ENCODE measurements around the gene FIBCD1.

The FIBCD1 gene

DNA sequence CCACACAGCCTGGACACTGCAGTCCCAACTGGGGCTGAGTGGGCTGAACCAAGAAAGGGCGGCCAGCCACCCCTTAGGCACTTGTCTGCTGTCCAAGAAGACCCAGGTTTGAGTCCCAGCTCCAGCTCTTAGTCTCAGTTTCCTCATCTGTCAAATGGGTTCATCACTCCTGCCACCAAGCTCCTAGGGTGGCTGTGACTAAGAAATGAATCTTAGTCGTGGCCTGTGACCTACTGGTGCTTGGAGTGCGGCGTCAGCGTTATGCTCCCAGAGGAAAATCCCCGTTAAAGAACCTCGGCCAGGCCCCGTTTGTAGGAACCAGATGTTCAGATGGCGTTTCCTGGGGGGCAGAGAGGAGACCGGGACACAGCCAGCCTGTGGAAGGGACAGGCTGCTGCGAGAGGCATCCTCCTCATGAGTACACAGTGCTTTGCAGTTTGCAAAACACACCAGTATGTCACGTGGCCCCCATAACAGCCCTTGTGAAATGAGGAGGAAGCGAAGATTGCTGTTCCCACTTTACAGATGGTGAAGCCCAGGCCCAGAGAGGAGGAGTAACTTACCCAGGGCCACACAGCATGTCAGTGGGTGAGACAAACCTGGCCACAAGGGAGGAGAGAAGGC, 3.3 kb downstream of the FIBCD1 start:
- no peak for DNase-seq

GRCh38 chr9:130934702-130935647, 4.1 kb downstream of the FIBCD1 start:
- no peak for DNase-seq

DNA sequence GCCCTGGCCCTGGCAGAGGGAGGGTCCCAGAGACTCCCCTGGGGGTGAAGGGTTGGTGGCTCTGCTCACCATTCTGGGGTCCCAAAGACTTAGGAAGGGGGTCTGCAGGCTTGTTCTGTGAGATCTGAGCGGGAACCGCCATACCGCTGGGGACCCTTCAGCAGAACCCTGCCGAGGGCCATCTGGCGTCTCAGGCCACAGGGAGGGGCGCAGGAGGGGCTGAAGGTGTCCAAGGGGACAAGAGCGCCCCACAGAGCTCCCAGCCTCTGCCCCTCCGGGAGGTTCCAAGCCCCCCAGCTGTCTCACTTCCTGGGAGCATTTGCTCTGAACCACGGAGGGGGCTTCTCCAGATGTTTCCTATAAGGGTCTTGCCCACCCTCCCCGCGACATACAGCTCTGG, 4.8 kb downstream of the FIBCD1 start:
- DNase-seq, result no peak

GRCh38 chr9:130933114-130934046, 5.7 kb downstream of the FIBCD1 start:
- no peak for DNase-seq

DNA sequence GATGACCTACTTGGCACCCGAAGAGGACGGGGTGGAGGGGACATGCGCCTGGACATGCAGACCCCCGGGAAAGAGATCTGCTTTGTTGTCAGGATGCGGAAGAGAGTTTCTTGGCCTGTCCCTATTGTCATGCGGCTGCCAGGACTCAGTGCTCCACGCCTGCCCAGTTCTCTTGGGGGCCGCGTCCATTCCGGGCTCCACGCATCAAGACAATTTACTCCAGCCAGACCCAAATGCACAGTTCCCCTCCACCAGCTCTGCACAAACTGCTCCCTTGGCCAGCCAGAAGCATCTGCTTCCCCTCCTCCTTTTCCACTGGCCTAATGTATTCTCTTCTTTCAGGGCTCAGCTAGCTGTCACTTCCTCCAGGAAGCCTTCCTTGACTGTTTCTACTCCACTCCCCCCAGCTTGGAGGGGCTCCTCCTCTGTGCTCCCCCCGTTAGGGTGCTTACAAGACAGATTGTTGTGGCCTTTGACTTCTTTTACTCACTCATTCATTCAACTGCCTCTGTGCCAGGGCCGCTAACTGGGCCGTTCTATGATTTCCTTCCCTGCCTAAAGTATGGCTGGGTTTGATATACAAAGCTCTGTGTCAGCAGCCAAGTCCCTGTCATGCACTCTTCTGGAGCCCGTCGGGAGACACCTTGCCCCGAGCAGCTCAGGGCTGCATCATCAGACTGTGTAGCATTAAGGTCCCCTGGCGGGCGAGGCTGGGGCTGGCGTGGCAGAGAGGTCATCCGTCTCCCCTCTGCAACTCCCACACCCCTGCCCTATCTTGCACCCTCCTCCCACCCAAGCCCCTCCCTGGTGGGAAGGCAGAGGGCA, 6.6 kb downstream of the FIBCD1 start:
- DNase-seq, result no peak

GRCh38 chr9:130931508-130932254, 7.4 kb downstream of the FIBCD1 start:
- no peak for DNase-seq

- no peak for DNase-seq
Measured at GRCh38 chr9:130930804-130931349, 8.2 kb downstream of the FIBCD1 start.

- no peak for DNase-seq
Measured at GRCh38 chr9:130930132-130930803, 8.8 kb downstream of the FIBCD1 start.

- no peak for DNase-seq
Measured at GRCh38 chr9:130929571-130930038, 9.4 kb downstream of the FIBCD1 start.

DNA sequence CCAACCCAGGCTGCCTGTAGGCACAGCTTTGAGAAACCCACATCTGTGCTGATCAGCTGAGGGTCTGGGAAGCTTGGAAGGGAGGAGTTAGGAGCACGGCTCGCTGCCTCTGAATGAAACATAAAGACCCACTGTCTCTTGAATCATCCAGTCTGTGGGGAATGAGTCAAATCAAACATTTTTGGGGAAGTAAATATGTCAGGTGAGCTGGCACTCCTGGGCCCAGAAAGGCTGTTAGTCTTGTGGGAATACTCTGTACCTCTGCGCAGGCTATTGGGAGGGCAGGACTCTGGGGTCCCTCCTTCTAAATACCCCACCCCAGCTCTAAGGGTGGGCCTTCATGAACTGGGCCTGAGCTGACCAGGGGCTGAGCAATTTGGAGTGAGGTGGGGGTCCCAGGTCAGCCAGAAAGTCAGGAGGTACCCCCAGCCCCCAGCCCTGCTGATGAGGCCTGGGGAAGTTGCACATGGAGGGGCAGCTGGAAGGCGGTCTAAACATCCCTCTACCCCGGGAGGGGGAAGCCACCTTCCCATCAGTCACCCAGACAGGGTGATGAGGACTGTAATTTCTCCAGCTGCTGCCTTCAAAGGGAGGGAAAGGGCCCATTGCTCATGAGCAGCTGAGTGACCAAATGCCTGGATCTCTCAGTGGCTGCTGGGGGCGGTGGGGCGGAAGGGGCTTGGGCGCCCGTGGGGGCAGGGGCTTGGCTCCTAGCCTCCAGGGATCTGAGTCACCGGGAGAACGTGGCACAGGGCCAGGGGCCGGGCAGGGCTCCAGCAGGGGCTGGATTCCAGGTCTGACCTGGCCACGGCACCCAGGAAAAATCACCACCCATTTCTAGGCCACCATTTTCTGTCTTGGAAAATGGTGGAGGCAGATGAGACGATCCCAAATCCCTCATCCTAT, 10.8 kb downstream of the FIBCD1 start:
- no peak for DNase-seq

- DNase-seq, result no peak
Measured at GRCh38 chr9:130927338-130927737, 11.7 kb downstream of the FIBCD1 start.

DNA sequence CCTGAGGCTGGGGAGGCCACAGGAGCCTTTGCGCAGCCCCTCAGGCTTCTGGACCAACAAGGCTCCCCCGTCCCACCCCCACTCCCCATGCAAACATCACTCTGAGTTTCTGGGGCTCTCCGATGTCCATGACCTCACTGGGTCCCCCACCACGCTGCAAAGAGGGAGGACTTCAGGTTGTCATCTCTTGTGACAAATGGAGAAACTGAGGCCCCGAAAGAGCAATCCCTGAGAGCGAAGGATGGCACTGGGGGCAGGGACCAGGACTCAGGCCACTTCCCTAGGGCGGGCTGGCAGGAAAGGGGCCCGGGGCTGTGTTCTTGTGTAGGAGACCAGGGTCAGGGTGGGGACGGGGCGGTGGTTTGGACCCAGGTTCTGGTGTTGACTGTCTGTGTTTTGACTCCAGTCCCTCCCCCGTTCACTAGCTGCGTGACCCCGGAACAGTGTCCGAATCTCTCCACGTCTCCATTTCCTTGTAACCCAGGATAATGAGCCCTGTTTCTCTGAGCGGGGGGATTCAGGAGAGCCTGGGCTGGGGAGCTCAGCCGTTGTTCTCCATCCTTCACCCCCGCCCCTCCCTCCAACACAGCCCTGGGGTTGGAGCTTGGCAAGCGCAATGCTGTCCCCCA, 13.9 kb downstream of the FIBCD1 start:
- no peak for DNase-seq

- no peak for DNase-seq
Measured at GRCh38 chr9:130924448-130924788, 14.6 kb downstream of the FIBCD1 start.

DNA sequence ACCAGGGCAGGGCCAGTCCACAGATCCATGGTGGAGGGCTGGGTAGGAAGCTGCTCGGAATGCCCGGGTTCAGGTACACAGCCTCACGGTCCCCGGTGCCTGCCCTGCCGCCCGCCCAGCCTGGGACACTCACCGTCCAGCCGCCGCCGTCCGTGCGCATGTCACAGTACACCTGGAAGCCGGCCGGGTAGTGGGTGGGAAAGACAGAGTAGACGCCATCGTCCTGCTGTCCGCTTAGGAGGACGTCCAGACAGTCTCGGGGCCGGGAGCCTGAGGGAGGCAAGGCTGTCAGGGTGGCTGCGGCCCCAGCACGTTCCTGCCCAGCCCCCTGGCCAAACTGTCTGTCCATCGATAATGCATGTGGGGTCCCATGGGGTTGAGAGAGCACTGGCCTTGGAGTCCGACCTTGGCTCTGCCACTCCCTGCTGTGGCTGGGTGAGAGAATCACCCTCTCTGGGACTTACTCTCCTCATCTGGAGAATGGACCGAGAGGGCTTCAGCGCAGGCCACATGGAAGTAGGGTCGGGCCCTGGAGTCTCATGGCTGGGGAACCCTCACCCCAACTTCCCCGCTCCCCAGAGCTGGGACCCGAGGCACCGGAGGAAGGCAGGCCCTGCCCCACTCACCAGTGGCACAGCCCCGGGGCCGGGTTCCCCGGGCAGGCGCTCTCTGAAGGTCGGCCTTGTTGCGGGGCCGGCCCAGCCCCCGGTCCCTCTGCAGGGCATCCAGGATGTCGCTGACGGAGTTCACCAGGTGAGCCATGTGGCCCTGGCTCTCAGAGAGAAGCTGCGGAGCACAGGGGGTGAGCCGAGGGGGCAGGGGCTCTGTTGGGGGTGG, 15.2 kb downstream of the FIBCD1 start:
- DNase-seq, result no peak

DNA sequence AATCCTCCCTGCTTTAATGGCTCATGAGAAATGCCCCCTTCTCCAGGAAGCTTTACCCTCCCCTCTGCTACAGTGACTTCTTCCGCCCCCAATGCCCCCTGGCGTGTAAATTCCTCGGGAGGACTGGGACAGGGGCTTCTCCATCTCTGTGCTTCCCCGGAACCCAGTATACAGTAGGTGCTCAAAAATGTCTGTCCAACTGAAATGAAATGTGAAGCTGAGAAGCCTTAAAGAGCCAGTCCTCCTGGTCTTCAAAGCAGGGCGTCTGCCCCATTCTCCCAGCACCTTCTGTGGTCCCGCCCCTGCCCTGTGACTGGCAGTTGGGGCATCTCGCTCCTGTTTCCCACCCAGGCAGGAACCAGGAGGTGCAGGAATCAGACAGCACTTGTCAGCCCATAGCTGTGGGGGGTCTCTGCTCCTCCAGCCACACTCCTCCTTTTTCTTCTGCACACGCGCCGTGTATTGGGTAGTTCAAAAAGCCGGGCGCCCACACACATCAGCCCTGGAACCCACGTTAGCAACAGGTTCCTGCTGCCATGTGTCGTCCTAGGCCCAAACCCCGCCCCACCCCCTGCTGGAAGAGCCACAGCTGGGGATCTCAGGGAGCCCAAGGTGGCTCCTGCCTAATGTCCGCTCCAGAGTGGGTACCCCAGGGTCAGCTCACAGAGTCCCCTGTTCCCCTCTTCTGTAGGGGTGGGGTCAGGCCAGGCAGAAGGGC, 16.0 kb downstream of the FIBCD1 start:
- no peak for DNase-seq

- DNase-seq, result no peak
Measured at GRCh38 chr9:130921989-130922892, 16.8 kb downstream of the FIBCD1 start.
